ENCODE measurements around the gene COL18A1.

DNA sequence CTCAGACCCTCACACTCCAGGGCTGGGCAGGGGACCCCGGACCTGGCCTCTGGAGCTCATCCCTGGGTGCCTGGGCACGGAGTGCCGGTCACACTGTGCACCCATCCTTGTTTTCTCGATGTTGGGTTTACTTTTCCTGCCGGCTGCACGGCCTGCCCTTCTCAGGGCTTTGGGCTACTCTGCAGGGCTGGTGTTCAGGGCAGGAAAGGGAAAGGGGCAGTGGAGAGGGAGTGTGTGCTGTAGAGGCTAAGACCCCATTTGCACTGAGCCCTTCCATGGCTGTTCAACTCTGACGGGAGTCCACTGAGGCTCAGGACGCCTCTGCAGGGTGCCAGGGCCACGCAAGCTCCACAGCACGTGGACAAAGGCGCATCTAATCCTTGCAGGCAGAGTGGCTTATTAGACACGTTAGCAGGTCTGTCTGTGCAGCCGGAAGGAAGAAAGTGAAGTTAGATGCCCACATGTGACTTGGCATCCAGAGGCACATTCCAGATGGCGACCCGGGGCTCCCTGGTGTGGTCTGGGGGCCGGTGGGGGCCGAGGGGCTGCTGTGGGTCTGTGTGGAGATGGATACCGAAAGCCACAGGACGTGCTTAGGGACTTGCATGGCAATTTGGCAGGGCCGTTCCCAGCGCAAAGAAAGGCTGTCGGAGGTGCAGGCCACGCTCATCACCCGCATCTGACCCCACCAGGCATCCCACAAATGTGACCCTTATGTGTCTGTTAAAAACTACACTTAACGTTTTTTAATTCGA, 33.6 kb downstream of the COL18A1 start:
- TF ChIP-seq, protein P1, sequence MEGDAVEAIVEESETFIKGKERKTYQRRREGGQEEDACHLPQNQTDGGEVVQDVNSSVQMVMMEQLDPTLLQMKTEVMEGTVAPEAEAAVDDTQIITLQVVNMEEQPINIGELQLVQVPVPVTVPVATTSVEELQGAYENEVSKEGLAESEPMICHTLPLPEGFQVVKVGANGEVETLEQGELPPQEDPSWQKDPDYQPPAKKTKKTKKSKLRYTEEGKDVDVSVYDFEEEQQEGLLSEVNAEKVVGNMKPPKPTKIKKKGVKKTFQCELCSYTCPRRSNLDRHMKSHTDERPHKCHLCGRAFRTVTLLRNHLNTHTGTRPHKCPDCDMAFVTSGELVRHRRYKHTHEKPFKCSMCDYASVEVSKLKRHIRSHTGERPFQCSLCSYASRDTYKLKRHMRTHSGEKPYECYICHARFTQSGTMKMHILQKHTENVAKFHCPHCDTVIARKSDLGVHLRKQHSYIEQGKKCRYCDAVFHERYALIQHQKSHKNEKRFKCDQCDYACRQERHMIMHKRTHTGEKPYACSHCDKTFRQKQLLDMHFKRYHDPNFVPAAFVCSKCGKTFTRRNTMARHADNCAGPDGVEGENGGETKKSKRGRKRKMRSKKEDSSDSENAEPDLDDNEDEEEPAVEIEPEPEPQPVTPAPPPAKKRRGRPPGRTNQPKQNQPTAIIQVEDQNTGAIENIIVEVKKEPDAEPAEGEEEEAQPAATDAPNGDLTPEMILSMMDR (IDR thresholded peaks at IDR 0.05; ENCODE audit: low read depth, low read length, missing input control): no peak
- TF ChIP-seq TAF1 (conservative IDR thresholded peaks at IDR 0.05) (no peak), GABPA (IDR thresholded peaks at IDR 0.05 in 1 of 2, conservative IDR thresholded peaks at IDR 0.05 in 1 of 2) (no peak)
- TF ChIP-seq, protein P2, sequence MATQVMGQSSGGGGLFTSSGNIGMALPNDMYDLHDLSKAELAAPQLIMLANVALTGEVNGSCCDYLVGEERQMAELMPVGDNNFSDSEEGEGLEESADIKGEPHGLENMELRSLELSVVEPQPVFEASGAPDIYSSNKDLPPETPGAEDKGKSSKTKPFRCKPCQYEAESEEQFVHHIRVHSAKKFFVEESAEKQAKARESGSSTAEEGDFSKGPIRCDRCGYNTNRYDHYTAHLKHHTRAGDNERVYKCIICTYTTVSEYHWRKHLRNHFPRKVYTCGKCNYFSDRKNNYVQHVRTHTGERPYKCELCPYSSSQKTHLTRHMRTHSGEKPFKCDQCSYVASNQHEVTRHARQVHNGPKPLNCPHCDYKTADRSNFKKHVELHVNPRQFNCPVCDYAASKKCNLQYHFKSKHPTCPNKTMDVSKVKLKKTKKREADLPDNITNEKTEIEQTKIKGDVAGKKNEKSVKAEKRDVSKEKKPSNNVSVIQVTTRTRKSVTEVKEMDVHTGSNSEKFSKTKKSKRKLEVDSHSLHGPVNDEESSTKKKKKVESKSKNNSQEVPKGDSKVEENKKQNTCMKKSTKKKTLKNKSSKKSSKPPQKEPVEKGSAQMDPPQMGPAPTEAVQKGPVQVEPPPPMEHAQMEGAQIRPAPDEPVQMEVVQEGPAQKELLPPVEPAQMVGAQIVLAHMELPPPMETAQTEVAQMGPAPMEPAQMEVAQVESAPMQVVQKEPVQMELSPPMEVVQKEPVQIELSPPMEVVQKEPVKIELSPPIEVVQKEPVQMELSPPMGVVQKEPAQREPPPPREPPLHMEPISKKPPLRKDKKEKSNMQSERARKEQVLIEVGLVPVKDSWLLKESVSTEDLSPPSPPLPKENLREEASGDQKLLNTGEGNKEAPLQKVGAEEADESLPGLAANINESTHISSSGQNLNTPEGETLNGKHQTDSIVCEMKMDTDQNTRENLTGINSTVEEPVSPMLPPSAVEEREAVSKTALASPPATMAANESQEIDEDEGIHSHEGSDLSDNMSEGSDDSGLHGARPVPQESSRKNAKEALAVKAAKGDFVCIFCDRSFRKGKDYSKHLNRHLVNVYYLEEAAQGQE (IDR thresholded peaks at IDR 0.05): no peak

Measured in liver (tissue), 3 donors.